AG09319 (cell line): ENCODE results near the gene EXOC3L4.

ENCODE experiments used
- DNase-seq: peaks from one replicate; pipeline ENCODE4 v3.0.0-alpha.2; 2010; ENCODE audit warnings: low read depth; ENCODE audit errors: extremely low read depth
- TF ChIP-seq, protein P1 (sequence below): IDR thresholded peaks from 2 replicates; pipeline ENCODE4 v1.5.1; 2011; ENCODE audit warnings: low read depth, mild to moderate bottlenecking, inconsistent platforms, low read length, moderate library complexity

EXOC3L4 gene

DNA sequence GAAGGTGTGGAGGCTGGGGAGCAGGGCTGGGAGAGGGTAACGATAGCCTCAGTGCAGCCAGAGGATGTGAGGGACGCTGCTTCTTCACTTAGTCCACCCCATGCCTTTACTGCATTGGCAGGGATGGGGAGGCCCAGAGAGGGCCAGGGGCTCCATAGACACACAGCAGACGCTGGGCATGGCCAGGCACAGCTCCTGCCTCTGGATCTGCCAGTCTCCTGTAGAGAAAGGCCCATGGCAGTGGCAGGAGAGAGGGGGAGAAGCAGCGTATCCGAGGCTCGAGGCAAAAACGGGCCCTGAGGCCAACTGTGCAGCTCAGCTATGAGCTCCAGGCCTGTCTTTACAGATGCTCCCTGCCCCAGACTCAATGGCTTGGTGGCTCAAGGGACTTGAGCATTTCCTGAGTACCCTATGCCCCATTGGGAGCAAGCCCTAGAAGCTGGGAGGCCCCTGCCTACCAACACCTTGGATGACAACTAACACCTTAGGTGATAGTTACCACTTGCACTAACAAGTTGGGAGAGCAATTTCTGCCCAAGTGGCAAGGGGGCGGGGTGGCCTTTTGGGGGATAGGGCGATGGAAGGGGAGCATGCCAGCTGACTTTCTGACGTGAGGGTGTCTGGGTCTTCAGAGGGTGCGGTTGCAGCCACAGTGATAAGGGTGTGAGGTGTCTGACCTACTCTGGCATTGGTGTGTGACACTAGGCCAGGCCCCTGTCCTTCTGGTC, 15.5 kb upstream of the EXOC3L4 start:
- no peak for DNase-seq
- TF ChIP-seq, protein P1, sequence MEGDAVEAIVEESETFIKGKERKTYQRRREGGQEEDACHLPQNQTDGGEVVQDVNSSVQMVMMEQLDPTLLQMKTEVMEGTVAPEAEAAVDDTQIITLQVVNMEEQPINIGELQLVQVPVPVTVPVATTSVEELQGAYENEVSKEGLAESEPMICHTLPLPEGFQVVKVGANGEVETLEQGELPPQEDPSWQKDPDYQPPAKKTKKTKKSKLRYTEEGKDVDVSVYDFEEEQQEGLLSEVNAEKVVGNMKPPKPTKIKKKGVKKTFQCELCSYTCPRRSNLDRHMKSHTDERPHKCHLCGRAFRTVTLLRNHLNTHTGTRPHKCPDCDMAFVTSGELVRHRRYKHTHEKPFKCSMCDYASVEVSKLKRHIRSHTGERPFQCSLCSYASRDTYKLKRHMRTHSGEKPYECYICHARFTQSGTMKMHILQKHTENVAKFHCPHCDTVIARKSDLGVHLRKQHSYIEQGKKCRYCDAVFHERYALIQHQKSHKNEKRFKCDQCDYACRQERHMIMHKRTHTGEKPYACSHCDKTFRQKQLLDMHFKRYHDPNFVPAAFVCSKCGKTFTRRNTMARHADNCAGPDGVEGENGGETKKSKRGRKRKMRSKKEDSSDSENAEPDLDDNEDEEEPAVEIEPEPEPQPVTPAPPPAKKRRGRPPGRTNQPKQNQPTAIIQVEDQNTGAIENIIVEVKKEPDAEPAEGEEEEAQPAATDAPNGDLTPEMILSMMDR: no peak

DNA sequence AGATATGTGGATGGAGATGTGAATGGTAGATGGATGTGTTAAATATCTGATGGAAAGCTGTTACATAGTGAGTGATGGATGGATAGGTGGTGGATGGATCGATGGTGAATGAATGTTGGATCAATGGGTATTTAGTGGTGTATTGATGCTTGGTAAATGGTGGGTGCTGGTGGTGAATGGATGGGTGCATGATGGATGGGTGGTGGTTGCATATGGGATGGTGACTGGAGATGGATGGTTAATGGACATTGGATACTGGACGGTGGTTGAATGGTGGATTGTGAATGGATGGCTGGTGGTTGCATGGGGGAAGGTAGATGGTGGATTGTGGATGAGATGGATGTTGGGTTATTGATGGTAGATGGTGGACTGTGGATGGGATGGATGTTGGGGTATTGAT, 12.6 kb upstream of the EXOC3L4 start:
- TF ChIP-seq, protein P1: no peak

DNA sequence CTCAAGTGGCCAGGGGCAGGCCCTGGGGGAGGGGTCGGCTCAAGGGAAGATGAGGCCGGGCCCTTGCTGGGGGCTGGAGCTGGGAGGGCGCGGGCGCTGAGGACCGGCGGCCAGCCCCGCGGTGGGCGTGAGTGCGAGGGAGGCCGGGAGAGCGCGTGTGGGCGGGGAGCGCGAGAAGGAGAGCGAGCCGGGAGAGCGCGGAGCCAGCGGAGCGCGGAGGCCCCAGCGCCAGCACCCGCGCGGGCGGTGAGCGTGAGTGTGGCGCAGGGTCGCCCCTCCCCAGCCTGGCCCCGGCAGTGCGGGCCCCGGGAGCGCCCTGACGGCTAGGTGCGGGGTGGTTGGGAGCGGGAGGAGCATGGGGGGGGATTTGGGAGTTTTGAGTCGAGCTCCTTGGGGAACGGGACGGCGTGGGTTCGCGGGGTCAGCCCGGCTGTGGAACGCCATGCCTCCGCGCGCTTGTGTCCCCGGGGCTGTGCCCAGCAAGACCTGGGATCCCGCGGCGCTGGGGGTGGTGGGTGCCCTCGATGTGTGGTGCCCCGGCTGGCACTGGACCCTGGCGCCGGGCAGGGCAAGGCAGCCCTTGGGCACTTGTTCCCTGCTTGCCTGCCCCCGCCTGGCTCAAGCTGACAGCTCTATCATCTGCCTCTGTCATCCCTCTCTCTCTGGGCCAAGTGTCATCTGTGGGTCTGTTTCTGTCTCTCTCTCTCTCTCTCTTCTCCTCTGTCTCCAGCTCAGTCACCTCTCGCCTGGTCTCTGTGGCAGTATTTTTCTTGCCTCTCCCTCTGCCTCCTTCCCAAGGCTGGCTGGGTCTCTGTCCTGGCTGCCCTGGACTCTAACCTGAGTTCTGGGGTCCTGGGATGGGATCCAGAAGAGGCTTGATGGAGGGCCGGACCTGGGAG, 10.3 kb upstream of the EXOC3L4 start, which contains the start of gene LBHD2:
LBHD2 (plus strand) TSS at position 190 of the 899 bp plus-strand sequence. CDS start 1,803 bp downstream, outside the sequence.
- TF ChIP-seq, protein P1: no peak
- DNase-seq: no peak

More for the DNA sequence above, 12.6 kb upstream of the EXOC3L4 start:
- DNase-seq: no peak

DNA sequence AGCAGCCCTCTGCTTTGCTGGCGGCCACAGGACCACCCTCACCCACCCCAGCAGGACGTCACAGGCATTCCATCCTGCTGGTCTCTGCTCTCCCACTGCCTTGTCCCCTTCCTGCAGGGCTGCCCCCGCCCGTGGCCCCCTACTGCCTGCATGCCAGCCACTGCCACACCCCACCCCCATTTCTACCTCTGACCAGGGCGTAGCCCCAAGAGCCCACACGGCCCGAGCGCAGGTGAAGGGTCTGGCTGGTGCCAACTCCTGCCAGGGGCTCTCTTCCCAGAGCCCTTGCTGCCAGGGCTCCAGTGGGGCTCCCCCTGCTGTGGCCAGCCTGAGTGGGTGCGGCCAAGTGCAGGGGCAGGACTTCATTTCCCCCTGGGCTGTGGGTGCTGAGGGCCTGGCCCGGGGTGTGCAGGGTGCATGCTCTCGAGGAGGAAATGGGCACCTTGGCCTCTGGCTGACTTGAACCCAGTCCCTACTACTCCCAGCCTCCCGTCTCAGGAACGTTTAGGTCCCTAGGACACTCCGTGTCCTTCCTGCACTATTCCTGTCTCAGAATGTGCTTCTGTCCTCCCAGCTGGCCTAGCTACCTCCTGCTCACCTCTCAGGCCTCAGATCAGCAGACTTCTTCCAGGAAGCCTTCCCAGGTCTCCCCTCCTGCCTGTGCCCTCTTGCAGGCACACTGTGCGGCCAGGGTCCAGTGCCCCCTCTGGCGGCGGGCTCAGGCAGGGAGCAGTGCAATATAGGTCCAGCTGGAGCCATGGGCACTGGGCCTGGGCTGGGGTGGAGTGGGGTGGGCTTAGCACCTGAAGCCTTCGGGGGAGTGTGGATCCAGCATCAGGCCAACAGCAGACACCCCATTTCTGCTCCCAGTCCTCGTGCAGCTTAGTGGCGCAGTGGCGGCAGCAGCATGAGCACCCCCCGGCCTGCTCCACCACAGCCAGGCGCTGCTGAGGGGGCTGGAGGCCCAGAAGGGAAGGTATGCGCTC, 9.1 kb upstream of the EXOC3L4 start:
- no peak for DNase-seq
- TF ChIP-seq, protein P1: peak; percentile 1

DNA sequence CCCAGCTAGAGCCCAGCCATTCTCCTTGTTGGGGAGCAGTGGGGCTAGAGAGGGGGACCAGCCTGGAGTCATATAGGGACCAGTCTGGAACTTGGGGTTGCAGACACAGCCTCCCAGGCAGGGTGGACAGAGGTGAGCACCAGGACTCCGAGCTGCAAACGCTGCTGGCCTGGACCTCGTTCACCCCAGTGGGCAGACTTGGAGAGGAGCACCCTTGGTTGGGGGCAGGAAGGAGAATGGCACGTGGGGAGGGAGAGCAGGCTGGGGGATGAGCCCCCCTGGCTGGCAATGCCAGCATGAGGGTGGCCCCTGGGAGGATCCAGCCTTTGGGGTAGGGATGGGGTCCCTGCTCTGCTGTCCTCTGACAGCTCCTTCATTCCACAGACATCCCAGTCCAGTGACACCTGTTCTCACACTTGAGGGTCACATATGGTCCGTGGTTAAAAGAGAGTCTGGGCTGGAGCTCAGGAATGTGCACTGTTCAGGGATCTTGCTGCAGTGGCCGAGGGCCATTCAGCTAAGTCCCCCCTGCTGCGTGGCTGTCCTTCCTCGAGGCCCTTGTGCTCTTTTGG, 7.7 kb upstream of the EXOC3L4 start:
- DNase-seq: no peak

DNA sequence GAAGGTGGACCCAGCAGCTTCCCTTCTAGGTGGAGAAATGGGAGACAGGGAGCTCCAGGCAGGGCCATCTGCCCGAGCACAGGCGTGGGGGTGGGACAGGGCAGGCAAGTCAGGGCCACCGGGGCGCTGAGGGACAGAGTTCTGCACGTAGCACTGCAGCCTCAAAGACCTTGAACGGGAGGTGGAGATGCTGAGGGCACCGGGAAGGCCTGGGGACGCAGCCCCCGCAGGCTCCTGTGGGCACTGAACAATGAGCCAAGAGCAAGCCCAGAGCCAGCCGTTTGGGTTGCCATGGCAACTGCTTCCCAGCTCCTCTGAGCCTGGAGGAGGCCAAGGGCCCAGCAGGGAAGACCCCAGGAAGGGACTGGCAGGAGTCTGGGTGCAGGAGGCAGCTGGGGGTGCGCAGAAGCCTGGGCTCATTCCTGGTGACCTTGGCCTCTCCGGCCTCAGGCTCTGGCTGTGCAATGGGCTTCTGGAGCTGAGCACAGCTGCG, 7.1 kb upstream of the EXOC3L4 start:
- TF ChIP-seq, protein P1: no peak
- no peak for DNase-seq

More for the DNA sequence above, 7.7 kb upstream of the EXOC3L4 start:
- TF ChIP-seq, protein P1: no peak
